ENCODE data around the gene CDRT4.

The CDRT4 gene

GRCh38 chr17:15493693-15494035 is 26.2 kb upstream of the CDRT4 start:
- no peak overlapping the region for H3K4me3 ChIP-seq (replicated peaks; ENCODE audit: low read depth, low read length)
- DNase-seq (ENCODE audit: low read depth), result no peak
- TF ChIP-seq, protein P1, sequence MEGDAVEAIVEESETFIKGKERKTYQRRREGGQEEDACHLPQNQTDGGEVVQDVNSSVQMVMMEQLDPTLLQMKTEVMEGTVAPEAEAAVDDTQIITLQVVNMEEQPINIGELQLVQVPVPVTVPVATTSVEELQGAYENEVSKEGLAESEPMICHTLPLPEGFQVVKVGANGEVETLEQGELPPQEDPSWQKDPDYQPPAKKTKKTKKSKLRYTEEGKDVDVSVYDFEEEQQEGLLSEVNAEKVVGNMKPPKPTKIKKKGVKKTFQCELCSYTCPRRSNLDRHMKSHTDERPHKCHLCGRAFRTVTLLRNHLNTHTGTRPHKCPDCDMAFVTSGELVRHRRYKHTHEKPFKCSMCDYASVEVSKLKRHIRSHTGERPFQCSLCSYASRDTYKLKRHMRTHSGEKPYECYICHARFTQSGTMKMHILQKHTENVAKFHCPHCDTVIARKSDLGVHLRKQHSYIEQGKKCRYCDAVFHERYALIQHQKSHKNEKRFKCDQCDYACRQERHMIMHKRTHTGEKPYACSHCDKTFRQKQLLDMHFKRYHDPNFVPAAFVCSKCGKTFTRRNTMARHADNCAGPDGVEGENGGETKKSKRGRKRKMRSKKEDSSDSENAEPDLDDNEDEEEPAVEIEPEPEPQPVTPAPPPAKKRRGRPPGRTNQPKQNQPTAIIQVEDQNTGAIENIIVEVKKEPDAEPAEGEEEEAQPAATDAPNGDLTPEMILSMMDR (IDR thresholded peaks at IDR 0.05; ENCODE audit: low read length, missing control alignments), result no peak

- no peak overlapping the region for H3K4me3 ChIP-seq (replicated peaks; ENCODE audit: low read depth, low read length)
- TF ChIP-seq, protein P1 (IDR thresholded peaks at IDR 0.05; ENCODE audit: low read length, missing control alignments), result no peak
- no peak for DNase-seq (ENCODE audit: low read depth)
Measured at GRCh38 chr17:15492791-15493692, 25.6 kb upstream of the CDRT4 start.

- TF ChIP-seq, protein P1 (IDR thresholded peaks at IDR 0.05; ENCODE audit: low read length, missing control alignments), result no peak
- no peak for DNase-seq (ENCODE audit: low read depth)
- no peak overlapping the region for H3K4me3 ChIP-seq (replicated peaks; ENCODE audit: low read depth, low read length)
Measured at GRCh38 chr17:15492186-15492585, 24.8 kb upstream of the CDRT4 start.

- TF ChIP-seq, protein P1 (IDR thresholded peaks at IDR 0.05; ENCODE audit: low read length, missing control alignments), result no peak
- H3K4me3 ChIP-seq (replicated peaks; ENCODE audit: low read depth, low read length), result no peak overlapping the region
- peak; percentile 73 for DNase-seq (ENCODE audit: low read depth)
Measured at GRCh38 chr17:15490634-15491261, 23.3 kb upstream of the CDRT4 start.

DNA sequence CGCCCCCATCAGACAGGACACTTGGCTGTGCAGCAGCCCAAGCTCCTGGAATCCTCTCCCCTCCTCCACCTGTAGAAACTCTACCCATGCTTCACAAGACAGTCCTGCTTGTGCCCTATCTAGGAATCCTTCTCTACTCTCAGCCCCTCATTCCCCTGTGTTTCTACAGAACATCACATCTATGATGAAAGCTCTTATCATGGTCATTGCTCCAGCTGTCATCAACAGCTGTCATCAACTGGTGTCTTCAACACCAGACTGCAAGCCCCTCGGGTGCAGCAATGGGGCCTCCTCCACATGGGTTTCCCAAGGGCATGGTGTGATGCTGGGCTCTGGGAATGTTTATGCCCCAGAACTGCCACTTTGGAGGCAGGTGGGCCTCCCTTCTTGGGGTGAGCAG is 21.1 kb upstream of the CDRT4 start:
- no peak overlapping the region for H3K4me3 ChIP-seq (replicated peaks; ENCODE audit: low read depth, low read length)
- DNase-seq (ENCODE audit: low read depth), result no peak
- TF ChIP-seq, protein P1 (IDR thresholded peaks at IDR 0.05; ENCODE audit: low read length, missing control alignments), result no peak

GRCh38 chr17:15485045-15485444 is 17.6 kb upstream of the CDRT4 start:
- H3K4me3 ChIP-seq (replicated peaks; ENCODE audit: low read depth, low read length), result no peak overlapping the region
- TF ChIP-seq, protein P1 (IDR thresholded peaks at IDR 0.05; ENCODE audit: low read length, missing control alignments), result no peak
- DNase-seq (ENCODE audit: low read depth), result no peak
